ENCODE results near the gene PPP6R3.

Gene PPP6R3

DNA sequence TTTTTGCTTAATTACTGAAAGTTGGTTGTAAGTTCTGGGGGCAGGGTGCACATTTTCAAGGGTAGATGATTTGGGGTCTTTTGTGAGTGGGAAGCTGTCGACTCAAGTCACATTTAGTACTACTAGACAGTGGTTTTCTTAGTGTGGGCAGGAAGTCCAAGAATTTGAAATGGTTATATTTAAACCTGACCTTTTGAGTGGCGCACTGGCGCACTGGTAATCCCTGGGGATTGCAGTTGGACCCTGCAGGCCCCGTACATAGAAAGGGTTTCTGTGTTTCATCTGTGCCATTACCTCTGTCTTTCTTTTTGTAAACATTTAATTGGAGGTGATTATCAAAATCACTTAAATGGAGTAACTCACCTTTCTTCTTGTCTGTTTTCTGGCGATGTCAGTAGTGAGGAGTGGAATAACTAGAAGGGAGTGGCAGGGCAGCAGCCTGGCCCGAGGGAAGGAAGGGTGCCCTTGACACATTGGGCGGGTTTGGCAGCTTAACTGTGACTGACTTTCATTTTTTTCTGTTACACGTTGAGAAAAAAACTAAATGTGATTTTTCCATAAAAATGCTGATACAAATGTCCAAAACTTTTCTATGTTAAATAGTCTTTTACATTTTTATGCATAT is 122.0 kb downstream of the PPP6R3 start:
- H3K9me2 ChIP-seq (ENCODE audit: low read depth, low read length): no peaks in the 10 kb centered on the region
- TF ChIP-seq EZH2 (IDR thresholded peaks at IDR 0.05; ENCODE audit: borderline replicate concordance, low read length): no peak
- no peaks in the 10 kb centered on the region for H3K79me2 ChIP-seq (ENCODE audit: insufficient read depth, low read length)
- H3K27me3 ChIP-seq (ENCODE audit: insufficient read depth, low read length): no peaks in the 10 kb centered on the region
- no peak overlapping the region for H2AFZ ChIP-seq (ENCODE audit: low read length)
- H3F3A ChIP-seq (ENCODE audit: insufficient read depth, low read length): no peaks in the 10 kb centered on the region
- H4K20me1 ChIP-seq (ENCODE audit: insufficient read depth, low read length): no peaks in the 10 kb centered on the region
- peaks cover 94% of the 10 kb centered on the region for H3K36me3 ChIP-seq (ENCODE audit: insufficient read depth, low read length)
- no peak overlapping the region for H3K9ac ChIP-seq (ENCODE audit: low read length)
- no peak overlapping the region for H3K4me2 ChIP-seq (ENCODE audit: low read length)
- no peak overlapping the region for H3K4me3 ChIP-seq (ENCODE audit: low read depth, low read length, poor library complexity, severe bottlenecking)
- H3K4me1 ChIP-seq (ENCODE audit: insufficient read depth, low read length, severe bottlenecking): no peaks in the 10 kb centered on the region
- H3K9me3 ChIP-seq (ENCODE audit: low read length): no peaks in the 10 kb centered on the region
- H3K27ac ChIP-seq (ENCODE audit: low read depth, low read length, poor library complexity, severe bottlenecking): no peak overlapping the region

DNA sequence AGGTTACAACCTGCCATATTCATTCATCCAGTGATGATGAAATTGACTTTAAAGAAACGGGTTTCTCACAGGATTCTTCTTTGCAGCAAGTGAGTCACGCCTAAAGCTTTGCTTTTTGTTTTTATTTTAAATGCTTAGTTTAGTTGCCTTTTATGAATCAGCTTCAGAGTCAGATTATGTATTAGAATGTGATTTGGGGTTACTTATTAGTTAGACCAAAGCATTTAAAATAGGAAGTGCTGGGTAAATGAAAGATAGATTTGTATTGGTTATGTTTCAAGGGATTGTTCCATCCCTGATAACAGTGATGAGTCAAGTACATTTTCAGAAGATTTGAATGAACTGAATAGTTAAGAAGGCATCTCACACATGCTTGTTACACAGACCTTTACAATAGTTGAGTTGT is 122.5 kb downstream of the PPP6R3 start:
- H3K9ac ChIP-seq (ENCODE audit: low read length): no peak overlapping the region
- H3K4me3 ChIP-seq (ENCODE audit: low read depth, low read length, poor library complexity, severe bottlenecking): no peak overlapping the region
- no peak overlapping the region for H3K4me2 ChIP-seq (ENCODE audit: low read length)
- TF ChIP-seq EZH2 (IDR thresholded peaks at IDR 0.05; ENCODE audit: borderline replicate concordance, low read length): no peak
- TF ChIP-seq, protein P1, sequence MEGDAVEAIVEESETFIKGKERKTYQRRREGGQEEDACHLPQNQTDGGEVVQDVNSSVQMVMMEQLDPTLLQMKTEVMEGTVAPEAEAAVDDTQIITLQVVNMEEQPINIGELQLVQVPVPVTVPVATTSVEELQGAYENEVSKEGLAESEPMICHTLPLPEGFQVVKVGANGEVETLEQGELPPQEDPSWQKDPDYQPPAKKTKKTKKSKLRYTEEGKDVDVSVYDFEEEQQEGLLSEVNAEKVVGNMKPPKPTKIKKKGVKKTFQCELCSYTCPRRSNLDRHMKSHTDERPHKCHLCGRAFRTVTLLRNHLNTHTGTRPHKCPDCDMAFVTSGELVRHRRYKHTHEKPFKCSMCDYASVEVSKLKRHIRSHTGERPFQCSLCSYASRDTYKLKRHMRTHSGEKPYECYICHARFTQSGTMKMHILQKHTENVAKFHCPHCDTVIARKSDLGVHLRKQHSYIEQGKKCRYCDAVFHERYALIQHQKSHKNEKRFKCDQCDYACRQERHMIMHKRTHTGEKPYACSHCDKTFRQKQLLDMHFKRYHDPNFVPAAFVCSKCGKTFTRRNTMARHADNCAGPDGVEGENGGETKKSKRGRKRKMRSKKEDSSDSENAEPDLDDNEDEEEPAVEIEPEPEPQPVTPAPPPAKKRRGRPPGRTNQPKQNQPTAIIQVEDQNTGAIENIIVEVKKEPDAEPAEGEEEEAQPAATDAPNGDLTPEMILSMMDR (IDR thresholded peaks at IDR 0.05; ENCODE audit: low read length): no peak
- peaks cover 94% of the 10 kb centered on the region for H3K36me3 ChIP-seq (ENCODE audit: insufficient read depth, low read length)
- H2AFZ ChIP-seq (ENCODE audit: low read length): no peak overlapping the region
- no peaks in the 10 kb centered on the region for H3K27me3 ChIP-seq (ENCODE audit: insufficient read depth, low read length)
- H3F3A ChIP-seq (ENCODE audit: insufficient read depth, low read length): no peaks in the 10 kb centered on the region
- H3K9me2 ChIP-seq (ENCODE audit: low read depth, low read length): no peaks in the 10 kb centered on the region
- no peaks in the 10 kb centered on the region for H3K79me2 ChIP-seq (ENCODE audit: insufficient read depth, low read length)
- H4K20me1 ChIP-seq (ENCODE audit: insufficient read depth, low read length): no peaks in the 10 kb centered on the region
- H3K9me3 ChIP-seq (ENCODE audit: low read length): no peaks in the 10 kb centered on the region
- H3K4me1 ChIP-seq (ENCODE audit: insufficient read depth, low read length, severe bottlenecking): no peaks in the 10 kb centered on the region
- no peak overlapping the region for H3K27ac ChIP-seq (ENCODE audit: low read depth, low read length, poor library complexity, severe bottlenecking)

DNA sequence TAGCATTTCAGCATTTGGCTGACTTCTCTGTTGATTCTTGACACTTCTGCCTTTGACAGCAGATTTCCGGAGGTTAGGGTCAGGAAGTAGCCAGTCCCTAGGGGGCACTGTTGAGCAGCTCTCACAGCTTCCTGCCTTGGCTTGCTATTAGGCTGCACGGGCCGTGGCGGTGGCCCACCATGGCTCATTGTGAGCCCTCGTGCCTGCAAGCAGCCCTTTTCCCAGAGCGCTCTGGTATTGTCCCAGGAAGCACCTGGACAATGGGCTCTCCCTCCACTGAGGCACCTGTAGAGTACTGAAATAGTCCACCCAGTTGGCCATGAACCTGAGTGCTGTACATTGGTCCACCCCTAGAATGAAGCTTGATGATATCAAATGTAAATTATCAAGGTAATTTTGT is 123.5 kb downstream of the PPP6R3 start:
- H3K4me1 ChIP-seq (ENCODE audit: insufficient read depth, low read length, severe bottlenecking): no peaks in the 10 kb centered on the region
- no peak for TF ChIP-seq EZH2 (IDR thresholded peaks at IDR 0.05; ENCODE audit: borderline replicate concordance, low read length)
- TF ChIP-seq, protein P1 (IDR thresholded peaks at IDR 0.05; ENCODE audit: low read length): peak; percentile 85
- no peaks in the 10 kb centered on the region for H3K9me2 ChIP-seq (ENCODE audit: low read depth, low read length)
- no peaks in the 10 kb centered on the region for H3K79me2 ChIP-seq (ENCODE audit: insufficient read depth, low read length)
- no peaks in the 10 kb centered on the region for H4K20me1 ChIP-seq (ENCODE audit: insufficient read depth, low read length)
- H3K4me2 ChIP-seq (ENCODE audit: low read length): no peak overlapping the region
- peaks cover 88% of the 10 kb centered on the region for H3K36me3 ChIP-seq (ENCODE audit: insufficient read depth, low read length)
- H3K9ac ChIP-seq (ENCODE audit: low read length): no peak overlapping the region
- no peaks in the 10 kb centered on the region for H3F3A ChIP-seq (ENCODE audit: insufficient read depth, low read length)
- H2AFZ ChIP-seq (ENCODE audit: low read length): no peak overlapping the region
- H3K27ac ChIP-seq (ENCODE audit: low read depth, low read length, poor library complexity, severe bottlenecking): no peak overlapping the region
- no peaks in the 10 kb centered on the region for H3K9me3 ChIP-seq (ENCODE audit: low read length)
- no peak overlapping the region for H3K4me3 ChIP-seq (ENCODE audit: low read depth, low read length, poor library complexity, severe bottlenecking)
- H3K27me3 ChIP-seq (ENCODE audit: insufficient read depth, low read length): no peaks in the 10 kb centered on the region

DNA sequence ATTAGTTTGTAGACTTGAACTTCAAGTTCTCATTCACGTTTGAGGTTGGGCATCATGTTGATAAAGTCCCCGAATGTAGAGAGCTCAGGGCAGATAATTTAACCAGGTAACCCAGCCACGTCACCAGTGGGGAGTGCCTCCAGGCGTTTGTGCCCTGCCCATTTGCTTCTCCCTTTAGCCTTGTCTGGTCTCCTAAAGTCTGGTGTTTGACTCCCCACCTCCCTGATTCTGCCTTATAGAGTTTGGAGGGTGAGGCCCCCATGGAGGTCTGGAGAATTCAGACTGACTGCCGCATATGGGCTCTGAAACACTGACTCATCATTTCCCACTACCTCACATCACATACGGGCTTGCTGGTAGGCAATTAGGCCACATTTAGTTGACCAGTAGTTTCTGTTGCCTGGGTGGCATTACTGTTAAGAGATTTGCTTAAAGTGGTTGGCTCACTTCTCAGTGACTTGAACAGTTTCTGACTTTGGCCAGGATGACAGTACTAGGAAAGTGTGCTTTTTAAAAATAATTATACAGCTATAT is 124.5 kb downstream of the PPP6R3 start:
- no peaks in the 10 kb centered on the region for H3K9me3 ChIP-seq (ENCODE audit: low read length)
- H3F3A ChIP-seq (ENCODE audit: insufficient read depth, low read length): no peaks in the 10 kb centered on the region
- peaks cover 88% of the 10 kb centered on the region for H3K36me3 ChIP-seq (ENCODE audit: insufficient read depth, low read length)
- no peak overlapping the region for H3K9ac ChIP-seq (ENCODE audit: low read length)
- no peak overlapping the region for H3K4me3 ChIP-seq (ENCODE audit: low read depth, low read length, poor library complexity, severe bottlenecking)
- no peaks in the 10 kb centered on the region for H3K9me2 ChIP-seq (ENCODE audit: low read depth, low read length)
- no peak for TF ChIP-seq EZH2 (IDR thresholded peaks at IDR 0.05; ENCODE audit: borderline replicate concordance, low read length)
- TF ChIP-seq, protein P1 (IDR thresholded peaks at IDR 0.05; ENCODE audit: low read length): no peak
- no peaks in the 10 kb centered on the region for H3K4me1 ChIP-seq (ENCODE audit: insufficient read depth, low read length, severe bottlenecking)
- no peaks in the 10 kb centered on the region for H4K20me1 ChIP-seq (ENCODE audit: insufficient read depth, low read length)
- no peak overlapping the region for H3K4me2 ChIP-seq (ENCODE audit: low read length)
- no peak overlapping the region for H2AFZ ChIP-seq (ENCODE audit: low read length)
- no peaks in the 10 kb centered on the region for H3K79me2 ChIP-seq (ENCODE audit: insufficient read depth, low read length)
- H3K27me3 ChIP-seq (ENCODE audit: insufficient read depth, low read length): no peaks in the 10 kb centered on the region
- no peak overlapping the region for H3K27ac ChIP-seq (ENCODE audit: low read depth, low read length, poor library complexity, severe bottlenecking)

Data from OCI-LY1 (cell line).